HuH-7 (cell line): ENCODE results near the gene COL17A1.

Source experiments
- DNase-seq: peaks from one replicate; pipeline ENCODE4 v3.0.0; 2011; ENCODE audit warnings: low spot score

COL17A1 gene

GRCh38 chr10:104032144-104032775 is 53.4 kb downstream of the COL17A1 start:
- DNase-seq = no peak

GRCh38 chr10:104031631-104032030 is 54.0 kb downstream of the COL17A1 start:
- no peak for DNase-seq

GRCh38 chr10:104029521-104029860 is 56.2 kb downstream of the COL17A1 start:
- DNase-seq = no peak

- DNase-seq = no peak
Measured at GRCh38 chr10:104028823-104029520, 56.7 kb downstream of the COL17A1 start.

- peak; percentile 43 for DNase-seq
Measured at GRCh38 chr10:104028146-104028545, 57.5 kb downstream of the COL17A1 start.

- DNase-seq = no peak
Measured at GRCh38 chr10:104026762-104027161, 58.9 kb downstream of the COL17A1 start.

GRCh38 chr10:104025524-104025923 is 60.2 kb downstream of the COL17A1 start:
- DNase-seq = no peak

- no peak for DNase-seq
Measured at GRCh38 chr10:104022026-104022425, 63.7 kb downstream of the COL17A1 start.

- no peak for DNase-seq
Measured at GRCh38 chr10:104021246-104021645, 64.4 kb downstream of the COL17A1 start.

- no peak for DNase-seq
Measured at GRCh38 chr10:104020020-104020419, 65.7 kb downstream of the COL17A1 start.

- no peak for DNase-seq
Measured at GRCh38 chr10:104018471-104018870, 67.2 kb downstream of the COL17A1 start.

GRCh38 chr10:104016661-104017060 is 69.0 kb downstream of the COL17A1 start:
- no peak for DNase-seq

- DNase-seq = no peak
Measured at GRCh38 chr10:104014176-104014575, 71.5 kb downstream of the COL17A1 start.

GRCh38 chr10:104013489-104013888 is 72.2 kb downstream of the COL17A1 start:
- DNase-seq = no peak

GRCh38 chr10:104011904-104012303 is 73.8 kb downstream of the COL17A1 start:
- DNase-seq = no peak

GRCh38 chr10:104005172-104005863 is 80.4 kb downstream of the COL17A1 start:
- DNase-seq = no peak

GRCh38 chr10:104002911-104003310 is 82.8 kb downstream of the COL17A1 start:
- DNase-seq = no peak

GRCh38 chr10:103998805-103999204 is 86.9 kb downstream of the COL17A1 start:
- no peak for DNase-seq

- no peak for DNase-seq
Measured at GRCh38 chr10:103995134-103995533, 90.5 kb downstream of the COL17A1 start.

GRCh38 chr10:103991393-103992128 is 94.1 kb downstream of the COL17A1 start:
- DNase-seq = no peak

- DNase-seq = no peak
Measured at GRCh38 chr10:103990531-103990930, 95.1 kb downstream of the COL17A1 start.

- DNase-seq = no peak
Measured at GRCh38 chr10:103990121-103990520, 95.6 kb downstream of the COL17A1 start.

GRCh38 chr10:103986360-103986759 is 99.3 kb downstream of the COL17A1 start:
- no peak for DNase-seq
